GM18520 (cell line): Measurements from ENCODE around the gene SH3D19.
"Not testable (repeated sequence)": the region's sequence is repeated elsewhere in the genome, so short reads cannot be mapped to it uniquely, and the experiment has no call there.

Source experiments
- ATAC-seq: cut with Tn5 transposase; IDR thresholded peaks from one replicate; pipeline ENCODE4 v1.9.1; 2021; ENCODE audit not compliant: unreplicated experiment

Gene SH3D19

GRCh38 chr4:151236036-151236435 lies 89.4 kb downstream of the SH3D19 start:
- no peak for ATAC-seq

- ATAC-seq, result not testable (repeated sequence)
Observed at GRCh38 chr4:151235373-151235772, 90.0 kb downstream of the SH3D19 start.

- ATAC-seq, result no peak
Observed at GRCh38 chr4:151233600-151233999, 91.8 kb downstream of the SH3D19 start.

- ATAC-seq, result no peak
Observed at GRCh38 chr4:151231915-151232595, 93.3 kb downstream of the SH3D19 start.

- no peak for ATAC-seq
Observed at GRCh38 chr4:151228189-151229119, 97.0 kb downstream of the SH3D19 start.

- ATAC-seq, result no peak
Observed at GRCh38 chr4:151227731-151228130, 97.7 kb downstream of the SH3D19 start.

- no peak for ATAC-seq
Observed at GRCh38 chr4:151227172-151227571, 98.2 kb downstream of the SH3D19 start.

GRCh38 chr4:151226004-151226932 lies 99.1 kb downstream of the SH3D19 start:
- ATAC-seq, result no peak

- ATAC-seq, result no peak
Observed at GRCh38 chr4:151223465-151223864, 101.9 kb downstream of the SH3D19 start.

GRCh38 chr4:151219948-151220347 lies 105.5 kb downstream of the SH3D19 start:
- no peak for ATAC-seq

GRCh38 chr4:151219091-151219490 lies 106.3 kb downstream of the SH3D19 start:
- ATAC-seq, result no peak

GRCh38 chr4:151218343-151218742 lies 107.1 kb downstream of the SH3D19 start:
- no peak for ATAC-seq

GRCh38 chr4:151217326-151217725 lies 108.1 kb downstream of the SH3D19 start:
- no peak for ATAC-seq

GRCh38 chr4:151215295-151215694 lies 110.1 kb downstream of the SH3D19 start:
- no peak for ATAC-seq

- no peak for ATAC-seq
Observed at GRCh38 chr4:151207868-151208267, 117.5 kb downstream of the SH3D19 start.

- ATAC-seq, result no peak
Observed at GRCh38 chr4:151207186-151207585, 118.2 kb downstream of the SH3D19 start.

- ATAC-seq, result no peak
Observed at GRCh38 chr4:151206241-151207005, 119.0 kb downstream of the SH3D19 start.

- no peak for ATAC-seq
Observed at GRCh38 chr4:151205722-151206121, 119.7 kb downstream of the SH3D19 start.

GRCh38 chr4:151204925-151205524 lies 120.4 kb downstream of the SH3D19 start:
- ATAC-seq, result no peak
